HG03469 (cell line): ENCODE results near the gene ZFP57.
A peak's percentile ranks its signal among the peaks of the same experiment; 100 is the strongest.

Experiments used
- ATAC-seq: cut with Tn5 transposase; IDR thresholded peaks from one replicate; pipeline ENCODE4 v1.9.1; 2021; ENCODE audit warnings: mild to moderate bottlenecking, moderate library complexity, moderate number of reproducible peaks; ENCODE audit not compliant: unreplicated experiment

The ZFP57 gene

GRCh38 chr6:29680904-29681303, at the start of gene ZFP57:
ZFP57 (minus strand) TSS chr6:29681152; CDS start chr6:29677003, 4,149 bp downstream.
- no peak for ATAC-seq

DNA sequence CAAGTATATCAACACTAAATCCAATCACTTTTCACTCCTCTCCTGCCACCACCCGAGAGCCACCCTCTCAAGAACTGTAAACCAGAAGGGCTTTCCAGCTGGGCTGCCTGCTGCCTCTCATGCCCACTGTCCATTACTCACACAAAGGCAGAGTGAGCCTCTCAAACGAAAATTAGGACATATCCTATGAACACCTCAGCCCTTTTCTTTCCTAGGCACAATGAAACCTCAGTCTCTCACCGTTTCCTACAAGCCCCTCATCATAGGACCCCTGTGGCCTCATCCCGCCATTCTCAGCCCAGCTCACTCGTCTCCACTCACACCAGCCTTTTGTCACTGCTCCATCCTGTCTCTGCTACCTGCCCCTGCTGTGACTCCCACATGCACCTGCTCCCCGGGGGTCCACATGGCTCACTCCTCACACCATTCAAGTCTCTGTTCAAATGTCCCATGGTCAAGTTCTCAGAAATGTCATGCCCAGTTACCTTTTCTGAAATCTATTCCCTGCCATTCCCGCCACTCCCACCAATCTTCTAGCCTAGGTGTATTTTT, 49.7 kb upstream of the ZFP57 start:
- ATAC-seq, result no peak

GRCh38 chr6:29729774-29730328, 48.9 kb upstream of the ZFP57 start:
- no peak for ATAC-seq

DNA sequence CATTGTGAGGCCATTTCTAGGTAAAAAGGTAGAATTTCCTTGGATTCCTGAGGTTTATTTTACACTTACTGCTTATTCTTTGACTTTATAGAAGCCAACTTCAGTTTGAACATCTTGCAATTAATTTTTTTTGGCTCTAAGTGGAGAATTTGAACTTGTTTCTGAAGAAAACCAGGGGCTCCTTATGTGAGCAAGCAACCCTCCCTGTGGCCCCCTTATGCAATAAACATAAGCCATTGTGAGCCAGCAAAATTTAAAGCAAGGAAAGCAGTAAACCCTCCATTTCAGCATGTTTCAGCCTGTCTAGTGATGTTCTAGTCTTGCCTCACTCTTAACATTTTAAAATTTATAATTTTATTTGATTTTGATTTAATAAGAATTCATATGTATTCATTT, 47.9 kb upstream of the ZFP57 start:
- no peak for ATAC-seq

GRCh38 chr6:29728173-29728874, 47.4 kb upstream of the ZFP57 start:
- no peak for ATAC-seq

GRCh38 chr6:29727637-29728036, 46.7 kb upstream of the ZFP57 start:
- ATAC-seq, result no peak

DNA sequence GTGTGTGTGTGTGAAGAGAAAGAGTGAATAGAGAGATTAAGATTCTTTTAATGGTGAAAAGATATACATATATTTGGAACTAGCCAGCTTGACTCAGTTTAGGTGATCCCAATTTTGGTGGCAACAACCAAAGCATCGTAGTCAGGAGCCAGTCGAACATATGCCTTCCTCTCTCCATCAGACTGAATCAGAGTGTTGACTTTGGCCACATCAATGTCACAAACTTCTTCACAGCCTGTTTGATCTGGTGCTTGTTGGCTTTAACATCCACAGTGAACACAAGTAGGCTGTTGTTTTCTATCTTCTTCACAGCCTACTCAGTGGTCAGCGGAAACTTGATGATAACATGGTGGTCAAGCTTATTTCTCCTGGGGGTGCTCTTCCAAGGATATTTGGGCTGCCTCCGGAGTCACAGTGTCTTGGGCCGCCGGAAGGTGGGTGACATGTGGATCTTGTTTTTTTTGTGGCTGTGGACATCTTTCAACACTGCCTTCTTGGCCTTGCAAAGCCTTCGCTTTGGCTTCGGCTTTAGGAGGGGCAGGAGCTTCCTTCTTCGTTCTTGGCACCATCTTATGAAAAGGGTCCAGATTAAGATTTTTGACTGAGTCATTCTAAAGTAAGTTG, 45.7 kb upstream of the ZFP57 start:
- no peak for ATAC-seq

- ATAC-seq, result no peak
Observed at GRCh38 chr6:29726001-29726400, 45.0 kb upstream of the ZFP57 start.

GRCh38 chr6:29724937-29725869, 44.3 kb upstream of the ZFP57 start:
- no peak for ATAC-seq

GRCh38 chr6:29723666-29724588, 43.0 kb upstream of the ZFP57 start:
- no peak for ATAC-seq

- ATAC-seq, result peak; percentile 73
Observed at GRCh38 chr6:29723262-29723665, 42.3 kb upstream of the ZFP57 start, which contains the start of gene HLA-F. HLA-F (plus strand) TSS chr6:29723434; CDS start chr6:29723464, 30 bp downstream.

- ATAC-seq, result no peak
Observed at GRCh38 chr6:29720863-29721262, 39.9 kb upstream of the ZFP57 start.

- no peak for ATAC-seq
Observed at GRCh38 chr6:29710281-29710941, 29.5 kb upstream of the ZFP57 start.

- no peak for ATAC-seq
Observed at GRCh38 chr6:29709188-29709587, 28.2 kb upstream of the ZFP57 start.

GRCh38 chr6:29708432-29709179, 27.7 kb upstream of the ZFP57 start:
- no peak for ATAC-seq

- ATAC-seq, result no peak
Observed at GRCh38 chr6:29705389-29706231, 24.7 kb upstream of the ZFP57 start.

- no peak for ATAC-seq
Observed at GRCh38 chr6:29702519-29703103, 21.7 kb upstream of the ZFP57 start.
